Measurements from ENCODE around the gene PAX5.
A peak's percentile ranks its signal among the peaks of the same experiment; 100 is the strongest.

PAX5 gene

DNA sequence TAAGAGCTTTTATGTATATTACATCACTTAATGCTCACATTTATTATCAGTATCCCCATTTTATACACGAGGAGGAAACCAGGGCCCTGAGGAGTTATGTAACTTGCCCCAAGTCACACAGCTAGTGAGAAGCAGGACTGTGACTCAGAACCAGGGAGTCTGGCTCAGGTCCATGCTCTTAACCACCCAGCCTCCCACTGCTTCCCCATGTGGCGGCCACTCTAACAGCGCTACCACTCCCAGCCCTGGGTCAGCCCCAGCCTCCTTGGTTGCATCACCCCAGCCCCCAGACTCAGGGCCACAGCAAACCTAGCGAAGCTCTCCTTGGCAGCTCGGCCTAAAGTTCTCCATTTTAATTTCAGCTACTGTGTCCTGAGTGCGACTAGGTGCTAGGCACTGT is 159.1 kb downstream of the PAX5 start:
- no peaks in the 10 kb centered on the region for H3K27me3 ChIP-seq (replicated peaks; ENCODE audit: insufficient read depth, low read length)
- no peaks in the 10 kb centered on the region for H3K9me2 ChIP-seq (replicated peaks; ENCODE audit: insufficient read depth, low read length)
- H3K9ac ChIP-seq (ENCODE audit: low read length) = no peak overlapping the region
- TF ChIP-seq EZH2 (optimal IDR thresholded peaks at IDR 0.05; ENCODE audit: low read depth, low read length) = no peak
- TF ChIP-seq, protein P1, sequence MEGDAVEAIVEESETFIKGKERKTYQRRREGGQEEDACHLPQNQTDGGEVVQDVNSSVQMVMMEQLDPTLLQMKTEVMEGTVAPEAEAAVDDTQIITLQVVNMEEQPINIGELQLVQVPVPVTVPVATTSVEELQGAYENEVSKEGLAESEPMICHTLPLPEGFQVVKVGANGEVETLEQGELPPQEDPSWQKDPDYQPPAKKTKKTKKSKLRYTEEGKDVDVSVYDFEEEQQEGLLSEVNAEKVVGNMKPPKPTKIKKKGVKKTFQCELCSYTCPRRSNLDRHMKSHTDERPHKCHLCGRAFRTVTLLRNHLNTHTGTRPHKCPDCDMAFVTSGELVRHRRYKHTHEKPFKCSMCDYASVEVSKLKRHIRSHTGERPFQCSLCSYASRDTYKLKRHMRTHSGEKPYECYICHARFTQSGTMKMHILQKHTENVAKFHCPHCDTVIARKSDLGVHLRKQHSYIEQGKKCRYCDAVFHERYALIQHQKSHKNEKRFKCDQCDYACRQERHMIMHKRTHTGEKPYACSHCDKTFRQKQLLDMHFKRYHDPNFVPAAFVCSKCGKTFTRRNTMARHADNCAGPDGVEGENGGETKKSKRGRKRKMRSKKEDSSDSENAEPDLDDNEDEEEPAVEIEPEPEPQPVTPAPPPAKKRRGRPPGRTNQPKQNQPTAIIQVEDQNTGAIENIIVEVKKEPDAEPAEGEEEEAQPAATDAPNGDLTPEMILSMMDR (IDR thresholded peaks at IDR 0.05; ENCODE audit: low read length) = no peak
- no peak for TF ChIP-seq EZH2phosphoT487 (IDR thresholded peaks at IDR 0.05; ENCODE audit: low read length)
- H4K20me1 ChIP-seq (ENCODE audit: insufficient read depth, low read length) = no peaks in the 10 kb centered on the region
- H3K27ac ChIP-seq (ENCODE audit: low read length) = no peak overlapping the region
- DNase-seq = no peak
- no peaks in the 10 kb centered on the region for H3K9me3 ChIP-seq (replicated peaks; ENCODE audit: insufficient read depth, low read length)
- no peaks in the 10 kb centered on the region for H3K79me2 ChIP-seq (ENCODE audit: low read length)
- no peak overlapping the region for H2AFZ ChIP-seq (ENCODE audit: low read length)
- H3K36me3 ChIP-seq (replicated peaks; ENCODE audit: insufficient read depth, low read length) = no peaks in the 10 kb centered on the region
- no peaks in the 10 kb centered on the region for H3K4me1 ChIP-seq (ENCODE audit: low read length)
- no peak overlapping the region for H3K4me3 ChIP-seq (ENCODE audit: low read length)
- no peaks in the 10 kb centered on the region for H3F3A ChIP-seq (ENCODE audit: insufficient read depth, low read length)
- no peak overlapping the region for H3K4me2 ChIP-seq (ENCODE audit: low read depth, low read length)

DNA sequence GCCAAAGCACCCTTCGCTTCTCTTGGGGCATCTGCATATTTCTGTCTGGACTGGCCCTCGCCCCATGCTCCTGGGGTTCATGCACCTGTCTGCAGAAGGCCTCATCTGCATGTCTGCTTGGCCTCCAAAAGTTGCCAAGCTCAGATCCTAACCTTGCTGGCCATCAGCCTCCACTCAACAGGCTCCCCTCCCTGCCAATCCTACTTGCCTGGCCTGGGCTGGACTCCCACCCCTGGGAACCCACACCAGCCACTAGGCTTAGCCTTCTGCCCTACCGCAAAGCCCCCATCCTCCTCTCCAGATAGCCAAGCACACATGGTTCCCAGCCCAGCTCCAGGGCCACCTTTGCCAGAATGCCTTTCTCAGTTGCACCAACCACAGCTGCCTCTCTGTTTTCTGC is 159.8 kb downstream of the PAX5 start:
- no peaks in the 10 kb centered on the region for H4K20me1 ChIP-seq (ENCODE audit: insufficient read depth, low read length)
- no peaks in the 10 kb centered on the region for H3K4me1 ChIP-seq (ENCODE audit: low read length)
- no peaks in the 10 kb centered on the region for H3K36me3 ChIP-seq (replicated peaks; ENCODE audit: insufficient read depth, low read length)
- no peak for DNase-seq
- H3K9me3 ChIP-seq (replicated peaks; ENCODE audit: insufficient read depth, low read length) = no peaks in the 10 kb centered on the region
- no peaks in the 10 kb centered on the region for H3K9me2 ChIP-seq (replicated peaks; ENCODE audit: insufficient read depth, low read length)
- no peaks in the 10 kb centered on the region for H3K27me3 ChIP-seq (replicated peaks; ENCODE audit: insufficient read depth, low read length)
- TF ChIP-seq EZH2 (optimal IDR thresholded peaks at IDR 0.05; ENCODE audit: low read depth, low read length) = no peak
- TF ChIP-seq, protein P1 (IDR thresholded peaks at IDR 0.05; ENCODE audit: low read length) = no peak
- no peak for TF ChIP-seq EZH2phosphoT487 (IDR thresholded peaks at IDR 0.05; ENCODE audit: low read length)
- no peaks in the 10 kb centered on the region for H3K79me2 ChIP-seq (ENCODE audit: low read length)
- H3K27ac ChIP-seq (ENCODE audit: low read length) = no peak overlapping the region
- H3K4me2 ChIP-seq (ENCODE audit: low read depth, low read length) = no peak overlapping the region
- H3K9ac ChIP-seq (ENCODE audit: low read length) = no peak overlapping the region
- H3K4me3 ChIP-seq (ENCODE audit: low read length) = no peak overlapping the region
- no peaks in the 10 kb centered on the region for H3F3A ChIP-seq (ENCODE audit: insufficient read depth, low read length)
- no peak overlapping the region for H2AFZ ChIP-seq (ENCODE audit: low read length)

DNA sequence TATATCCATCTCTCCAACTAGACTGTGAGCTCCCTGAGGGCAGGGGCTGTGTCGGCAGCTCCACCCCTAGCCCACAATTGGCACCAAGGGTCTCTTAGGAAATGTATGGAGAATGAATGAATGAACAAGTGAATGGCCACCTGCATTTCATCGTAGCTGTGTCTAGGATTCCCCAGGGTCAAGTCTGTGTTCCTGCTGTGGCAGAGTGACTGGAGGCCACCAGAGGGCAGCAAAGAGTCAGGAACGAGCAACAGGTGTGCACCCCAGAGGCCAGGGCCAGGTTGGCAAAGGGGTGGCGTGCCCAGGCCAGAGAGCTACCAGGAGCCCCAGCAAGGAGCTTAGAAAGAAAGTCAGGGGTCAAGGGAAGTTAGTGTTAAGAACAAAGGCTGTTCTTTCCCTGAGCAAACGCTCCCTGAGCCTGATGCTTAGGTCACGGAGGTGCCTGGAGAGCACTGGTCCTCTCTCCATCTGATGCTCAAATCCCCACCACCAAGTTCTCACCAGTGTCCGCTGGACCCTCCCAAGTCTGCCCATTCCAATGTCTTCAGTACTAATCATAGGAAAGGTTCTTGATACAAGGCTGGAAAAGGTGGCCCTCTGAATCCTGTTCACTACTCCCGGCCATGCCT is 160.7 kb downstream of the PAX5 start:
- no peaks in the 10 kb centered on the region for H4K20me1 ChIP-seq (ENCODE audit: insufficient read depth, low read length)
- no peak overlapping the region for H2AFZ ChIP-seq (ENCODE audit: low read length)
- no peak overlapping the region for H3K9ac ChIP-seq (ENCODE audit: low read length)
- TF ChIP-seq, protein P1 (IDR thresholded peaks at IDR 0.05; ENCODE audit: low read length) = peak; percentile 93
- TF ChIP-seq EZH2phosphoT487 (IDR thresholded peaks at IDR 0.05; ENCODE audit: low read length) = no peak
- H3K27ac ChIP-seq (ENCODE audit: low read length) = no peak overlapping the region
- H3K4me2 ChIP-seq (ENCODE audit: low read depth, low read length) = no peak overlapping the region
- no peaks in the 10 kb centered on the region for H3K9me2 ChIP-seq (replicated peaks; ENCODE audit: insufficient read depth, low read length)
- H3K4me1 ChIP-seq (ENCODE audit: low read length) = no peaks in the 10 kb centered on the region
- no peaks in the 10 kb centered on the region for H3K79me2 ChIP-seq (ENCODE audit: low read length)
- H3F3A ChIP-seq (ENCODE audit: insufficient read depth, low read length) = no peaks in the 10 kb centered on the region
- no peak overlapping the region for H3K4me3 ChIP-seq (ENCODE audit: low read length)
- H3K27me3 ChIP-seq (replicated peaks; ENCODE audit: insufficient read depth, low read length) = peaks cover 7% of the 10 kb centered on the region
- no peaks in the 10 kb centered on the region for H3K9me3 ChIP-seq (replicated peaks; ENCODE audit: insufficient read depth, low read length)
- no peaks in the 10 kb centered on the region for H3K36me3 ChIP-seq (replicated peaks; ENCODE audit: insufficient read depth, low read length)
- peak; percentile 71 for DNase-seq
